ENCODE results near the gene TM7SF3.

TM7SF3 gene

DNA sequence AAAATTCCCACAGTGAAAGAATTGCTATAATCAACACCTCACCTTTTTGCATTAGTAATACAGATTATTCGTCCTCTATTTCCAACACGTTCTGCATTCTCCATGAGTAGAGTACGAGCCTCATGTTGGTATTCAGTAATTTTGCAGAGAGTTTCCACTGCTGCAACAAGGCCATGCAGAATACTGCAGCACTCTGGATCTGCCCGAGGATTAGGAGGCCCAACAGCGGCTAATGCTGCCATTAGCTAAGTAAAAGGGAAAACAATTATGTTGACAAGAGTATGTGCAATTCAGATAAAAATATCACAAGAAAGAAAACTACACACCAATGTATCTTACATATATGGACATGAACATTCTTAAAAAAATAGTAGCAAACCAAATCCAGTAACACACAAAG lies 85.5 kb downstream of the TM7SF3 start:
- DNase-seq (ENCODE audit: low spot score), result no peak
